HCT116 (cell line): Measurements from ENCODE around the gene CEP112. TPM values are rescaled to one million over a fixed set of nuclear protein-coding genes. Genes with fewer than 3 reads are reported as not detected.

Source experiments
- ATAC-seq: fragments of 200-7000 bp; cut with Tn5 transposase; 2 replicates; pipeline ENCODE4 v1.9.1; 2020; ENCODE audit warnings: mild to moderate bottlenecking, moderate library complexity
- BruUV-seq: library from RNA; stranded (reverse); fragments of 400-500 nt; replicated peaks from 2 replicates; lab custom pipeline; 2021; lab: Mats Ljungman, UMichigan
- CTCF ChIA-PET: fragments of 300-600 bp; sonication (Branson Sonifier 250); formaldehyde crosslinking; loops from one replicate; lab custom pipeline; 2021; ENCODE audit warnings: antibody characterized with exemption; lab: Charles Lee
- POLR2A ChIA-PET: fragments of 300-600, 350-600 bp; sonication (Branson Sonifier 250); formaldehyde crosslinking; loops from one replicate; lab custom pipeline; 2021; ENCODE audit warnings: antibody characterized with exemption; lab: Charles Lee
- RAD21 ChIA-PET, 2 experiments: fragments of 300-600 bp; sonication (Branson Sonifier 250); formaldehyde crosslinking; loops; one replicate each; lab custom pipeline; 2023; ENCODE audit warnings: low total read pairs in 2 of 2; ENCODE audit not compliant: uncharacterized antibody in 2 of 2, unreplicated experiment in 2 of 2, low non-redundant PET in 1 of 2; lab: Charles Lee
- DNase-seq: peaks from one replicate; pipeline ENCODE4 v3.0.0-alpha.2; 2010; ENCODE audit warnings: low read depth, low spot score
- H2AFZ ChIP-seq: fragments of 200-600 bp; shearing (Covaris generic), sonication (generic); 2 replicates; pipeline ENCODE4 v1.6.1; 2017; ENCODE audit warnings: low read depth, mixed run types, mixed read lengths, antibody characterized with exemption, low read length; ENCODE audit not compliant: poor library complexity, severe bottlenecking
- H3K27ac ChIP-seq: 2 replicates; pipeline ENCODE4 v1.5.1; 2012; ENCODE audit warnings: low read depth, low read length
- H3K27me3 ChIP-seq: fragments of 200-600 bp; sonication (generic); 2 replicates; pipeline ENCODE4 v1.6.1; 2016; ENCODE audit warnings: mixed run types, low read length, mixed read lengths; ENCODE audit not compliant: insufficient read depth
- H3K36me3 ChIP-seq, 2 experiments: fragments of 200-500 bp in 1 of 2; fragments of 200-600 bp in 1 of 2; sonication (Bioruptor generic) in 1 of 2; sonication (generic) in 1 of 2; 2 replicates each; pipeline versions ENCODE4 v1.5.1 to v1.6.1; 2014 to 2016; ENCODE audit warnings: low read length in 2 of 2, inconsistent platforms in 1 of 2, mixed read lengths in 1 of 2, mixed run types in 1 of 2; ENCODE audit not compliant: insufficient read depth in 2 of 2, control insufficient read depth in 1 of 2
- H3K4me1 ChIP-seq, 2 experiments: fragments of 200-600 bp in 1 of 2; sonication (generic) in 1 of 2; 2 replicates each; pipeline versions ENCODE4 v1.5.1 to v1.6.1; 2012 to 2017; ENCODE audit warnings: low read length in 2 of 2, inconsistent platforms in 1 of 2, mild to moderate bottlenecking in 1 of 2, mixed read lengths in 1 of 2, mixed run types in 1 of 2, moderate library complexity in 1 of 2; ENCODE audit not compliant: insufficient read depth in 2 of 2, control insufficient read depth in 1 of 2
- H3K4me2 ChIP-seq: fragments of 200-600 bp; sonication (generic); 2 replicates; pipeline ENCODE4 v1.6.1; 2017; ENCODE audit warnings: mixed run types, low read length, mixed read lengths
- H3K4me3 ChIP-seq, 2 experiments: fragments of 200-600 bp in 1 of 2; sonication (generic) in 1 of 2; replicated peaks in 1 of 2; 2 replicates each; pipeline ENCODE4 v1.5.1; 2011 to 2016; ENCODE audit warnings: low read length in 2 of 2, control low read depth in 1 of 2, low read depth in 1 of 2, mild to moderate bottlenecking in 1 of 2, mixed read lengths in 1 of 2, mixed run types in 1 of 2
- H3K79me2 ChIP-seq: fragments of 200-600 bp; sonication (generic); 2 replicates; pipeline ENCODE4 v1.6.1; 2017; ENCODE audit warnings: mild to moderate bottlenecking, mixed run types, low read length, moderate library complexity, mixed read lengths; ENCODE audit not compliant: insufficient read depth
- H3K9ac ChIP-seq: fragments of 200-600 bp; sonication (generic); 2 replicates; pipeline ENCODE4 v1.6.1; 2016; ENCODE audit warnings: low read length, mixed read lengths
- H3K9me2 ChIP-seq: fragments of 200-600 bp; sonication (generic), shearing (Covaris generic); 2 replicates; pipeline ENCODE4 v1.6.1; 2017; ENCODE audit warnings: mixed run types, mild to moderate bottlenecking, moderate library complexity; ENCODE audit not compliant: insufficient read depth
- H3K9me3 ChIP-seq, 2 experiments: fragments of 200-500 bp in 1 of 2; fragments of 200-600 bp in 1 of 2; sonication (Bioruptor generic) in 1 of 2; sonication (generic) in 1 of 2; 2 replicates each; pipeline ENCODE4 v1.6.1; 2014 to 2017; ENCODE audit warnings: low read length in 2 of 2, mixed read lengths in 2 of 2, inconsistent platforms in 1 of 2, low read depth in 1 of 2, mild to moderate bottlenecking in 1 of 2, mixed run types in 1 of 2, moderate library complexity in 1 of 2; ENCODE audit not compliant: control insufficient read depth in 1 of 2, insufficient read depth in 1 of 2
- H4K20me1 ChIP-seq: fragments of 200-600 bp; sonication (generic), shearing (Covaris generic); 2 replicates; pipeline ENCODE4 v1.6.1; 2017; ENCODE audit warnings: mixed run types, mild to moderate bottlenecking, moderate library complexity; ENCODE audit not compliant: insufficient read depth
- ELF1 ChIP-seq: IDR thresholded peaks from 2 replicates; pipeline ENCODE4 v1.6.1; 2012; ENCODE audit warnings: low read depth, borderline replicate concordance
- EZH2 ChIP-seq: fragments of 200-600 bp; sonication (generic); IDR thresholded peaks from 2 replicates; pipeline ENCODE4 v1.6.1; 2017; ENCODE audit warnings: antibody characterized with exemption, mixed run types
- EZH2phosphoT487 ChIP-seq: fragments of 200-600 bp; IDR thresholded peaks from 2 replicates; pipeline ENCODE4 v1.6.1; 2018; ENCODE audit warnings: antibody characterized with exemption, borderline replicate concordance
- FOSL1 ChIP-seq: IDR thresholded peaks from 2 replicates; pipeline ENCODE4 v1.6.1; 2012; ENCODE audit warnings: low read depth
- RAD21 ChIP-seq: IDR thresholded peaks from 2 replicates; pipeline ENCODE4 v1.6.1; 2012; ENCODE audit warnings: low read depth, mild to moderate bottlenecking
- SRF ChIP-seq: IDR thresholded peaks from 2 replicates; pipeline ENCODE4 v1.6.1; 2012; ENCODE audit warnings: low read depth
- intact Hi-C: fragments of 100-400 bp; cut with micrococcal nuclease; formaldehyde crosslinking; loops from 2 replicates; pipeline ENCODE4 v1.10.0; 2022
- total RNA-seq: library from RNA; stranded (reverse); gene quantifications from one replicate; pipeline ENCODE4 v1.2.1, GENCODE V29; 2021; ENCODE audit not compliant: unreplicated experiment

Gene CEP112
- total RNA-seq, 1 experiment from 2014 or later: 10.9 TPM

GRCh38 chr17:66183529-66183928 is 8.4 kb downstream of the CEP112 start:
- H3K9ac ChIP-seq: no peak overlapping the region
- no peaks in the 10 kb centered on the region for H3K9me2 ChIP-seq
- TF ChIP-seq RAD21 (no peak), EZH2phosphoT487 (no peak), SRF (no peak), EZH2 (no peak), ELF1 (no peak)
- TF ChIP-seq, all 23 proteins: peak for 0
- Histone ChIP-seq H3K27me3 (no peaks in the 10 kb centered on the region), H4K20me1 (no peaks in the 10 kb centered on the region), H3K79me2 (no peaks in the 10 kb centered on the region), H3K4me3 (no peak overlapping the region), H3K4me1 (no peaks in the 10 kb centered on the region), H3K4me2 (no peak overlapping the region), H3K36me3 (peaks cover 0 to 11% of the 10 kb centered on the region in 2 experiments; a peak in 2 of 4 replicates), H3K9me3 (no peaks in the 10 kb centered on the region; a peak in 1 of 4 replicates), H2AFZ (no peak overlapping the region), H3K27ac (no peak overlapping the region)
- intact Hi-C loops: no loop called here
- no peak for DNase-seq
- RAD21 ChIA-PET: no interaction called here
- POLR2A ChIA-PET: no interaction called here
- BruUV-seq: no TSS peak
- CTCF ChIA-PET: interaction anchor here (0.6 kb wide), 1 partner anchor 490 kb away, joined by 3 read pairs; no protein-coding TSS in a partner anchor
- no peak for ATAC-seq

GRCh38 chr17:66178642-66179041 is 13.3 kb downstream of the CEP112 start:
- intact Hi-C loops: no loop called here
- RAD21 ChIA-PET: no interaction called here
- CTCF ChIA-PET: no interaction called here
- Histone ChIP-seq H3K9me2 (no peaks in the 10 kb centered on the region), H3K27me3 (no peaks in the 10 kb centered on the region), H3K9me3 (no peaks in the 10 kb centered on the region; a peak in 1 of 4 replicates), H4K20me1 (no peaks in the 10 kb centered on the region), H3K4me1 (peaks cover 0 to 5% of the 10 kb centered on the region in 2 experiments; a peak in 1 of 4 replicates), H3K4me2 (no peak overlapping the region), H3K9ac (no peak overlapping the region), H2AFZ (no peak overlapping the region), H3K79me2 (no peaks in the 10 kb centered on the region), H3K36me3 (peaks cover 0 to 11% of the 10 kb centered on the region in 2 experiments; a peak in 2 of 4 replicates), H3K4me3 (no peak overlapping the region), H3K27ac (no peak overlapping the region)
- DNase-seq (no peak), ATAC-seq (no peak)
- POLR2A ChIA-PET: no interaction called here
- TF ChIP-seq FOSL1 (no peak), RAD21 (no peak)
- no TSS peak for BruUV-seq
